ENCODE results near the gene AP5S1. TPM values are rescaled to one million over a fixed set of nuclear protein-coding genes. Genes with fewer than 3 reads are reported as not detected.

AP5S1 gene
- total and polyA plus RNA-seq, 2 donors = 9.2 to 10.2 TPM

GRCh38 chr20:3797592-3798372, 22.6 kb upstream of the AP5S1 start:
- H3K27ac ChIP-seq (ENCODE audit: low read depth) = peak overlapping the region; percentile 35
- H3K4me1 ChIP-seq (ENCODE audit: insufficient read depth) = no peaks in the 10 kb centered on the region
- no peak for DNase-seq (ENCODE audit: extremely low spot score)
- 67% methylated on average over 19 of the region's 19 CpGs for WGBS
- H3K4me3 ChIP-seq (ENCODE audit: low read depth, low read length) = no peak overlapping the region
- no peaks in the 10 kb centered on the region for H3K36me3 ChIP-seq (ENCODE audit: insufficient read depth)

GRCh38 chr20:3798373-3798768, 22.0 kb upstream of the AP5S1 start:
- no peaks in the 10 kb centered on the region for H3K4me1 ChIP-seq (ENCODE audit: insufficient read depth)
- WGBS = 71% methylated on average over 5 of the region's 5 CpGs
- no peak overlapping the region for H3K4me3 ChIP-seq (ENCODE audit: low read depth, low read length)
- H3K27ac ChIP-seq (ENCODE audit: low read depth) = no peak overlapping the region
- no peak for DNase-seq (ENCODE audit: extremely low spot score)
- no peaks in the 10 kb centered on the region for H3K36me3 ChIP-seq (ENCODE audit: insufficient read depth)

GRCh38 chr20:3798908-3799248, 21.5 kb upstream of the AP5S1 start:
- Histone ChIP-seq H3K4me1 (ENCODE audit: insufficient read depth) (no peaks in the 10 kb centered on the region), H3K36me3 (ENCODE audit: insufficient read depth) (no peaks in the 10 kb centered on the region), H3K4me3 (ENCODE audit: low read depth, low read length) (no peak overlapping the region), H3K27ac (ENCODE audit: low read depth) (no peak overlapping the region)
- no peak for DNase-seq (ENCODE audit: extremely low spot score)
- WGBS = 93% methylated on average over 3 of the region's 3 CpGs

- H3K27ac ChIP-seq (ENCODE audit: low read depth) = no peak overlapping the region
- no peaks in the 10 kb centered on the region for H3K36me3 ChIP-seq (ENCODE audit: insufficient read depth)
- WGBS = 91% methylated on average over 18 of the region's 18 CpGs
- no peak for DNase-seq (ENCODE audit: extremely low spot score)
- H3K4me3 ChIP-seq (ENCODE audit: low read depth, low read length) = no peak overlapping the region
- no peaks in the 10 kb centered on the region for H3K4me1 ChIP-seq (ENCODE audit: insufficient read depth)
Measured at GRCh38 chr20:3800256-3800877, 20.0 kb upstream of the AP5S1 start.

GRCh38 chr20:3800878-3801260, 19.5 kb upstream of the AP5S1 start:
- no peak for DNase-seq (ENCODE audit: extremely low spot score)
- WGBS = 88% methylated on average over 8 of the region's 8 CpGs
- no peak overlapping the region for H3K4me3 ChIP-seq (ENCODE audit: low read depth, low read length)
- no peaks in the 10 kb centered on the region for H3K36me3 ChIP-seq (ENCODE audit: insufficient read depth)
- H3K27ac ChIP-seq (ENCODE audit: low read depth) = no peak overlapping the region
- no peaks in the 10 kb centered on the region for H3K4me1 ChIP-seq (ENCODE audit: insufficient read depth)

- no peak overlapping the region for H3K27ac ChIP-seq (ENCODE audit: low read depth)
- H3K4me3 ChIP-seq (ENCODE audit: low read depth, low read length) = no peak overlapping the region
- H3K4me1 ChIP-seq (ENCODE audit: insufficient read depth) = no peaks in the 10 kb centered on the region
- H3K36me3 ChIP-seq (ENCODE audit: insufficient read depth) = no peaks in the 10 kb centered on the region
- DNase-seq (ENCODE audit: extremely low spot score) = no peak
- 93% methylated on average over 4 of the region's 4 CpGs for WGBS
Measured at GRCh38 chr20:3801299-3801698, 19.0 kb upstream of the AP5S1 start.

GRCh38 chr20:3801846-3802245, 18.5 kb upstream of the AP5S1 start:
- Histone ChIP-seq H3K36me3 (ENCODE audit: insufficient read depth) (no peaks in the 10 kb centered on the region), H3K4me1 (ENCODE audit: insufficient read depth) (no peaks in the 10 kb centered on the region), H3K27ac (ENCODE audit: low read depth) (no peak overlapping the region), H3K4me3 (ENCODE audit: low read depth, low read length) (no peak overlapping the region)
- no peak for DNase-seq (ENCODE audit: extremely low spot score)
- WGBS = 94% methylated on average over 13 of the region's 13 CpGs

GRCh38 chr20:3802524-3803239, 17.7 kb upstream of the AP5S1 start:
- H3K27ac ChIP-seq (ENCODE audit: low read depth) = no peak overlapping the region
- WGBS = 90% methylated on average over 11 of the region's 11 CpGs
- H3K4me3 ChIP-seq (ENCODE audit: low read depth, low read length) = no peak overlapping the region
- no peaks in the 10 kb centered on the region for H3K4me1 ChIP-seq (ENCODE audit: insufficient read depth)
- no peaks in the 10 kb centered on the region for H3K36me3 ChIP-seq (ENCODE audit: insufficient read depth)
- no peak for DNase-seq (ENCODE audit: extremely low spot score)

- no peaks in the 10 kb centered on the region for H3K36me3 ChIP-seq (ENCODE audit: insufficient read depth)
Measured at GRCh38 chr20:3803289-3803688, 17.1 kb upstream of the AP5S1 start.

GRCh38 chr20:3803854-3804253, 16.5 kb upstream of the AP5S1 start:
- Histone ChIP-seq H3K4me1 (ENCODE audit: insufficient read depth) (no peaks in the 10 kb centered on the region), H3K36me3 (ENCODE audit: insufficient read depth) (no peaks in the 10 kb centered on the region), H3K27ac (ENCODE audit: low read depth) (no peak overlapping the region), H3K4me3 (ENCODE audit: low read depth, low read length) (no peak overlapping the region)
- no peak for DNase-seq (ENCODE audit: extremely low spot score)
- WGBS = 86% methylated on average over 6 of the region's 6 CpGs

More at GRCh38 chr20:3803289-3803688, 17.1 kb upstream of the AP5S1 start:
- Histone ChIP-seq H3K4me1 (ENCODE audit: insufficient read depth) (no peaks in the 10 kb centered on the region), H3K27ac (ENCODE audit: low read depth) (no peak overlapping the region), H3K4me3 (ENCODE audit: low read depth, low read length) (no peak overlapping the region)
- 90% methylated on average over 14 of the region's 14 CpGs for WGBS
- no peak for DNase-seq (ENCODE audit: extremely low spot score)

GRCh38 chr20:3804254-3804751, 16.0 kb upstream of the AP5S1 start:
- Histone ChIP-seq H3K36me3 (ENCODE audit: insufficient read depth) (no peaks in the 10 kb centered on the region), H3K27ac (ENCODE audit: low read depth) (no peak overlapping the region), H3K4me3 (ENCODE audit: low read depth, low read length) (no peak overlapping the region), H3K4me1 (ENCODE audit: insufficient read depth) (no peaks in the 10 kb centered on the region)
- WGBS = 74% methylated on average over 11 of the region's 11 CpGs
- no peak for DNase-seq (ENCODE audit: extremely low spot score)

- Histone ChIP-seq H3K36me3 (ENCODE audit: insufficient read depth) (no peaks in the 10 kb centered on the region), H3K4me1 (ENCODE audit: insufficient read depth) (no peaks in the 10 kb centered on the region), H3K27ac (ENCODE audit: low read depth) (no peak overlapping the region), H3K4me3 (ENCODE audit: low read depth, low read length) (no peak overlapping the region)
- DNase-seq (ENCODE audit: extremely low spot score) = no peak
- WGBS = 88% methylated on average over 11 of the region's 11 CpGs
Measured at GRCh38 chr20:3804781-3805180, 15.6 kb upstream of the AP5S1 start.

- H3K4me3 ChIP-seq (ENCODE audit: low read depth, low read length) = no peak overlapping the region
- 94% methylated on average over 3 of the region's 3 CpGs for WGBS
- no peaks in the 10 kb centered on the region for H3K36me3 ChIP-seq (ENCODE audit: insufficient read depth)
- no peak for DNase-seq (ENCODE audit: extremely low spot score)
- H3K27ac ChIP-seq (ENCODE audit: low read depth) = peak overlapping the region; percentile 28
- no peaks in the 10 kb centered on the region for H3K4me1 ChIP-seq (ENCODE audit: insufficient read depth)
Measured at GRCh38 chr20:3808544-3808943, 11.8 kb upstream of the AP5S1 start.

Data from urinary bladder (tissue), 4 donors.